Smooth muscle cell of the brain vasculature (primary cell): ENCODE measurements around the gene SMAD3.

Experiments
- DNase-seq: peaks from one replicate; pipeline ENCODE4 v3.0.0-alpha.2; 2012; ENCODE audit warnings: low read depth, low spot score

SMAD3 gene

DNA sequence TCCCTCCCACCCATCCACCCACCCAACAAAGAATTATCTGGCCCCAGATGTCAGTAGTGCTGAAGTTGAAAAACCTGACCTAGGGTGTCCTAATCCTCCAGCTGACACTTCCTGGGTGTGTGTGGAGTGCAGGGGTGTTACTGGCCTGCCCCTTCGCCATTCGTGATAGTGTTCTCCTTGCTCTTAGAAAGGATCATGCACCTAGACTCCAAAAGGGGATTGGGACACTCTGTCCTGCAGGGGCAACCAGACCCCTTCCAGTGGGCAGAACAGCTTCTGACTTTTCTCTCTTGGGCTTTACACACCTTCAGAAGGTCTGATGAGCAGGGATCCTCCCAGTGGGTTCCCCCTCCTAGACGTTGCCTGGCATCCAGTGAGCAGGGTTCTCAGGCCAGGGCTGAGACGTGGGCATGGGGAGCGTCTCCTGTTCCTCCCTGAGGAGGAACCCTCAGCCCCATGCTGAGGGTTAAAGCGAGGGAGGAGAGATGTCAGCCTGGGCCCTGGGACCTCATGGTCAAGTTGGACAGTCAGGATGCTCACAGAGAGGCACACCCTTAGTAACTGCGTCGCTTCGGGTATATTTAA, 114.1 kb downstream of the SMAD3 start:
- no peak for DNase-seq

DNA sequence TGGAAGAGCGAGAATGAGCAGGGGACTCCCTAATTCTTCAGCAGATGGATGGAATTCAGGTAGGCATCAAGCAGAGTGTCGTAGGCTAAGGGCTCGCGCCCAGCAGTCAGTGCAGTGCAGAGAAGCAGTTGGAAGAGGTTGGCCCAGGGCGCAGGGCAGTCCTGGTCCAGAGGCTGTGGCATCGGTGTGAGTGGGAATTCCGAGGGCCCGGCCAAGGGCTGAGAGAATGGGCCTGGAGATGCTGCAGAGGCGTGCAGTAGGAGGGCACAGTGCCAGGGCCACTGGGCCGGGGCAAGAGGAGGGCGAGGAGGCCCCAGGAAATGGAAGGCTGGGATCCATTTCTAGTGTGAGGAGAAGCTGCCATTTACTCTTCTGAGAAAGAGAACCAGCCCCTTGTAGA, 114.6 kb downstream of the SMAD3 start:
- no peak for DNase-seq

- DNase-seq = no peak
These were observed 115.3 kb downstream of the SMAD3 start for GRCh38 chr15:67180514-67181191.

GRCh38 chr15:67181221-67181639, 115.8 kb downstream of the SMAD3 start:
- no peak for DNase-seq

GRCh38 chr15:67183443-67184169, 118.2 kb downstream of the SMAD3 start:
- DNase-seq = no peak

GRCh38 chr15:67184208-67184925, 119.0 kb downstream of the SMAD3 start:
- DNase-seq = no peak

DNA sequence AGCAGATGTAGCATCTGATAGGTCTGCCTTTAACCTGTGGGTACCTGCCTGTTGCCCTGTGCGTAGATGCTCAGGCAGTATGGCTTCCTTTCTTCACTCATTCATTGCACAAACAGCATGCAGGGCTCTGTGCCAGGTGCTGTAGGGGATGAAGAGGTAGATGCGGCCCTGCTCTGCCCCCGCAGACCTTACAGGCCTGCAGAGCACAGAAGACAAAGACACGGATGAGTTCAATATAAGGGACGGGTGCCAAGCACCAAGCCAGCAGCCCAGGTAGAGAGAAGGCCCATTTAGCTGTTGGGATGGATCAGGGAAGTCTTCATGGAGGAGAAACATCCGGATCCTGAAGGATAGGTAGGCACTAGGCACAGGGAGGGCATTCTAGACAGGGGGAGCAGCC, 119.6 kb downstream of the SMAD3 start:
- no peak for DNase-seq

DNA sequence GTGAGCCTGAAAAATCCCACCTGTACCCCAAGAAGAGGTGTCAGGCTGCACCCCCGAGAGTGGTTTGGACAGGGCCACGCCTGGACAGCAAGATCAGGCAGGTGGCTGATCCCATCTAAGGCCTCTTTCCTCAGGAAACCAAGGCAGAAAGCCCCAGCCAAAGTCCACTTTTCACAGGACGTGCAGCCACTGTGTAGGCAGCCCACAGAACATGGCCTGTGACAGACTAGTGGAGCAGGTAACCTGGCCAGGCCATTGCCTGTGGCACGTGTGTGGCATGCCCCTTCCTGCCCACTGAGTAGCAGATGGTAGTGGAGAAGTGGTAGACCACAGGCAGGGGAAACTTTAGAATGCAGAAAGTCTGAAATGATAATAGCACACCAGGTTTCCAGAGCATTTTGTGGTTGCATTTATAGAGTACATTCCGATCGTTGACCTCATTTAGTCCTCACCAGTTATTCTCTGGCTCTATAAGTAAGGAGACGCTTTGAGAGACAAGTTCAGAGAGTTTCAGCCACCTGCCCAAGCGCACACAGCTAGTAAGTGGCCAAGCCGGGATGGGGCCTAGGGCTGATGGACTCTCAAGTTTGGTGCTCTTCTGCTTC, 120.3 kb downstream of the SMAD3 start:
- DNase-seq = no peak

DNA sequence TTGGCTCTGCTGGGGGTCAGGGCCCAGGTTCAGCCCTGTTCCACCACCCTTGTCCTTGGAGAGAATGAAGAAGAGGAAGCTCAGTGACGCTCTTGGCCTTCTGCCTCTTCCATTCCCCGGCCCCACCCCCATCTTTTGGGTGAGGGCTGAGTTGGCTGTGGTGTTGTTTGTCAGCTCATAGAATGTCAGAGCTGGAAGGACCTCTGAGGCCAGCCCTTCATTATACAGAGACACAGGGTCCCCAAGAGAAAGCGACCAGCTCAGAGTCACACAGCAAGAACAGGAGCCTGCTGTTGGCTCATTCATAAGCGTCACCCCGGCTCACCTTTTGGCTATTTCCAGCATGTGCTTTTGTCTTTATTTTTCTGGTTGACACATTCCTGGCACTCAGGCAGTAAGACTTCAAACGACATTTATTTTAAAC, 120.8 kb downstream of the SMAD3 start:
- DNase-seq = no peak

DNA sequence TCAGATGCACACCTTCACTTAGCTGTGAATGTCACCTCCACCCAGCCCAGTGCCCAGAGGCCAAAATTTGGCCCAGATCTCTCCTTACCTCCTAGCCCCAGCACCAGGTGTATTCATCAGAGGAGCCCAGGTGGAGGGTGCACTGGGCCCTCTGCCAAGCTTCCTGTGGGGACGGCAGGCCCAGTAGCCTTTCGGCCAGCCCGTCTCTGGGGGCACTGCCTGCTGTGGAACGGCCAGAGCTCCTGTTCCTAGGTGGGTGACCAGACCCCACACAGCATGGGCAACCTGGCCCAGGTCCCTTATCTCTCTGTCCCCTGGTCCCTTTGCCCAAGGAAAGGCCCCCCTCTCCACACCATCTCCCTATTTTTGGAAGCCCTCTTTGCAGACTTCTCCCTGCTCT, 121.3 kb downstream of the SMAD3 start:
- no peak for DNase-seq

- DNase-seq = no peak
These were observed 122.0 kb downstream of the SMAD3 start for GRCh38 chr15:67187351-67187854.

GRCh38 chr15:67188551-67189218, 123.3 kb downstream of the SMAD3 start:
- DNase-seq = no peak

DNA sequence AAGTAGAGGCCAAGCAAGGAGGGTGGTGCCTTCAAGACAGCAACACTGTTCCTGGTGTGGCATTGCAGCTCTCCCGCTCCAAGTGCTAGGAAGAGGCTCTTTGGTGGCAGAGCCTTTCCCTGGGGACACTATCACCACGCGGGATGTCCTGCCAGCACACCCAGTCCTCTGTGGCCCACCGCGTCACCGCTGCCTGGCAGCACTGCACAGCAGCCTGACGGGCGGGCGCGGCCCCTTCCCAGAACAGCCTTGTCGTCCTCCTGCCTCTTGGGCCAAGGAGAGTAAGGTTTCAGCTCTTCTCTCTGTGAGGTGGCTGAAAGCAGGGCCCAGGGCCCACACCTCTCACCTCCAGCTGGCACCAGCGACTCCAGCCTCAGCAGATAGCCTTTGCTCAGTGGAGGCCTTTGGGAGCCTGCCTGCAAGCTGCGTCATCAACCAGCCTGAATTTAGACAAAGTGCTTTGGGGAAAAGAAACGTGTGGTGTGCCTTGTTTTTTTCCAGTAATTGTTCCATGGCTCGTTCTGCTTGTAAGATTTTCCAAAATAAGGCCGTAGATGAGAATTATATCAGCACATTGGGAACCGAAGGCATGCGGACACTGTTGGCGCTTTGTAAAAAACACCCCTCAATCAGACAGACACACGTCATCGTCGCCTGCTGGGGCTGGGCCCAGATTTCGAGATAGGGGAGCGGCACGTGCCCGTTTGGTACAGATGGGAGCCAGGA, 124.1 kb downstream of the SMAD3 start:
- no peak for DNase-seq

- DNase-seq = no peak
These were observed 124.9 kb downstream of the SMAD3 start for GRCh38 chr15:67190326-67190725.

GRCh38 chr15:67190813-67191212, 125.4 kb downstream of the SMAD3 start:
- no peak for DNase-seq

- DNase-seq = no peak
These were observed 126.9 kb downstream of the SMAD3 start for GRCh38 chr15:67192185-67192820.

DNA sequence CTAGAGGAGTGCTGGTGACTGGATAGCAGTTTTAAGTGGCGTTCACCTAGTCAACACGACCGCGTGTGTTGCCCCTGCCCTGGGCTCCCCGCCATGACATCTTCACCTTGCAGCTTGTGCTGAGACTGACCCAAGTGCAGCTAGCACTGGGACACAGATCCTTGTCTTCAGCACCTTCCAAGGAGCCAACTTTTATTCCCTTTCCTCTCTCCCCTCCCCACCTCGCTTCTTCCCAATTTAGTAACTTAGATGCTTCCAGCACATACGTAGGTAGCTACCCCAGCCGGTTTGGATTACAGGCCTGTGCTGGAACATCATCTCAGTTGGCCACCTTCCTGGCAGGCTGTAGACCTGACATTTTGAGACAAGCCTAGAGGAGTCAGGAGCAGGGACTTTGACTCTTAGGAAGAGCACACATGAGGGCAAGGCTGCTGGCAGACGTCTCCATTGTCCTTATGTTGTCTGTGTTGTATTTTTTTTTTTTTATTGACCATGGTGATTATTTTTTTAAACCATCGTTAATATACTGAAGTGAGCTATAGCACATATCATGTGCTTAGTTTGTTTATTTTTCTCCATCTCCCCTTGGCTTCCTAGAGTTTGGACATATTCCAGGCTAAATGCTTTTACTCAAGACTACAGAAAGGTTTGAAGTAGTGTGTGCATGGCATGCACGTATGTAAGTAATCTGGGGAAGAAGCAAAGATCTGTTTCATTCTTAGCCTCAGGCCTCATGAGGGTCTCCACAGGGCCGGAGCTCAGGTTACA, 128.0 kb downstream of the SMAD3 start:
- DNase-seq = no peak

GRCh38 chr15:67194171-67195114, 129.0 kb downstream of the SMAD3 start:
- DNase-seq = no peak
